ENCODE data around the gene SRD5A2.

SRD5A2 gene

DNA sequence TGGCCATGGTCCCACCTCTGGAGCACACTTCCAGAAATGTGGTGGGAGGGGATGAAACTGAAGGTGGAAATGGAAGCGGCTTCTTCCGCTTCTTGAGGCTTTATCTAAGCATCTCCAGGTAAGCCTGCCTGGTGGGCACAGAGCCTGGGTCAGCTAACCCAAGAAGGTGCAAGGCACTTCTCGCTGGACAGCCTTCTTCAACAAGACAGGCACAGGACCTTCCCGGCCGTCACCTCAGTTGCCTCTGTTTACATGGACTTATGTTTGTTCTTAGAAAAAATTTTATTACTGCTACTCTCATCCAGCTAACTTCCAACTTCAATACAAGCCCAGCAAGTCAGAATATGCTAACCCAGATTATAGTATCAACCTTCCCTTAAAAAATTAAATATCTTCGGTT is 51.9 kb downstream of the SRD5A2 start:
- H3K9me2 ChIP-seq (ENCODE audit: low read depth, low read length) = no peaks in the 10 kb centered on the region
- H3K9ac ChIP-seq (ENCODE audit: low read length) = no peak overlapping the region
- H3K4me3 ChIP-seq (ENCODE audit: low read depth, low read length, poor library complexity, severe bottlenecking) = no peak overlapping the region
- H3K27ac ChIP-seq (ENCODE audit: low read depth, low read length, poor library complexity, severe bottlenecking) = no peak overlapping the region
- no peaks in the 10 kb centered on the region for H3F3A ChIP-seq (ENCODE audit: insufficient read depth, low read length)
- no peaks in the 10 kb centered on the region for H3K36me3 ChIP-seq (ENCODE audit: insufficient read depth, low read length)
- H3K27me3 ChIP-seq (ENCODE audit: insufficient read depth, low read length) = no peaks in the 10 kb centered on the region; the same call in 1 of the 2 replicates
- H4K20me1 ChIP-seq (ENCODE audit: insufficient read depth, low read length) = no peaks in the 10 kb centered on the region
- H3K79me2 ChIP-seq (ENCODE audit: insufficient read depth, low read length) = no peaks in the 10 kb centered on the region
- no peak overlapping the region for H2AFZ ChIP-seq (ENCODE audit: low read length)
- H3K9me3 ChIP-seq (ENCODE audit: low read length) = no peaks in the 10 kb centered on the region
- no peaks in the 10 kb centered on the region for H3K4me1 ChIP-seq (ENCODE audit: insufficient read depth, low read length, severe bottlenecking)
- TF ChIP-seq CTCF (IDR thresholded peaks at IDR 0.05; ENCODE audit: low read length) (no peak), EZH2 (IDR thresholded peaks at IDR 0.05; ENCODE audit: borderline replicate concordance, low read length) (no peak)
- H3K4me2 ChIP-seq (ENCODE audit: low read length) = no peak overlapping the region

GRCh38 chr2:31526946-31527732 is 53.6 kb downstream of the SRD5A2 start:
- H4K20me1 ChIP-seq (ENCODE audit: insufficient read depth, low read length) = no peaks in the 10 kb centered on the region
- no peak overlapping the region for H2AFZ ChIP-seq (ENCODE audit: low read length)
- H3K27ac ChIP-seq (ENCODE audit: low read depth, low read length, poor library complexity, severe bottlenecking) = no peak overlapping the region
- no peak overlapping the region for H3K4me2 ChIP-seq (ENCODE audit: low read length)
- no peak overlapping the region for H3K4me3 ChIP-seq (ENCODE audit: low read depth, low read length, poor library complexity, severe bottlenecking)
- H3K9ac ChIP-seq (ENCODE audit: low read length) = no peak overlapping the region
- TF ChIP-seq EZH2 (IDR thresholded peaks at IDR 0.05; ENCODE audit: borderline replicate concordance, low read length) (no peak), CTCF (IDR thresholded peaks at IDR 0.05; ENCODE audit: low read length) (no peak)
- no peaks in the 10 kb centered on the region for H3K9me2 ChIP-seq (ENCODE audit: low read depth, low read length)
- H3K36me3 ChIP-seq (ENCODE audit: insufficient read depth, low read length) = no peaks in the 10 kb centered on the region
- no peaks in the 10 kb centered on the region for H3K4me1 ChIP-seq (ENCODE audit: insufficient read depth, low read length, severe bottlenecking)
- no peaks in the 10 kb centered on the region; the same call in 1 of the 2 replicates for H3K27me3 ChIP-seq (ENCODE audit: insufficient read depth, low read length)
- no peaks in the 10 kb centered on the region for H3F3A ChIP-seq (ENCODE audit: insufficient read depth, low read length)
- H3K79me2 ChIP-seq (ENCODE audit: insufficient read depth, low read length) = no peaks in the 10 kb centered on the region
- no peaks in the 10 kb centered on the region for H3K9me3 ChIP-seq (ENCODE audit: low read length)

GRCh38 chr2:31525876-31526275 is 54.9 kb downstream of the SRD5A2 start:
- no peak for TF ChIP-seq EZH2 (IDR thresholded peaks at IDR 0.05; ENCODE audit: borderline replicate concordance, low read length)
- TF ChIP-seq CTCF (IDR thresholded peaks at IDR 0.05; ENCODE audit: low read length) = no peak
- H2AFZ ChIP-seq (ENCODE audit: low read length) = no peak overlapping the region
- no peak overlapping the region for H3K9ac ChIP-seq (ENCODE audit: low read length)

More at GRCh38 chr2:31525876-31526275, 54.9 kb downstream of the SRD5A2 start:
- no peaks in the 10 kb centered on the region; the same call in 1 of the 2 replicates for H3K27me3 ChIP-seq (ENCODE audit: insufficient read depth, low read length)
- no peaks in the 10 kb centered on the region for H3K9me2 ChIP-seq (ENCODE audit: low read depth, low read length)
- H4K20me1 ChIP-seq (ENCODE audit: insufficient read depth, low read length) = no peaks in the 10 kb centered on the region
- H3K9me3 ChIP-seq (ENCODE audit: low read length) = no peaks in the 10 kb centered on the region
- H3K4me2 ChIP-seq (ENCODE audit: low read length) = no peak overlapping the region
- no peaks in the 10 kb centered on the region for H3K4me1 ChIP-seq (ENCODE audit: insufficient read depth, low read length, severe bottlenecking)
- no peaks in the 10 kb centered on the region for H3K79me2 ChIP-seq (ENCODE audit: insufficient read depth, low read length)
- no peaks in the 10 kb centered on the region for H3K36me3 ChIP-seq (ENCODE audit: insufficient read depth, low read length)
- no peak overlapping the region for H3K4me3 ChIP-seq (ENCODE audit: low read depth, low read length, poor library complexity, severe bottlenecking)
- no peaks in the 10 kb centered on the region for H3F3A ChIP-seq (ENCODE audit: insufficient read depth, low read length)
- no peak overlapping the region for H3K27ac ChIP-seq (ENCODE audit: low read depth, low read length, poor library complexity, severe bottlenecking)

All from OCI-LY1 (cell line).